HG03378 (cell line): ENCODE results near the gene TYSND1.
A peak's percentile ranks its signal among the peaks of the same experiment; 100 is the strongest.
"Not testable (repeated sequence)": the region's sequence is repeated elsewhere in the genome, so short reads cannot be mapped to it uniquely, and the experiment has no call there.

Experiments
- ATAC-seq: cut with Tn5 transposase; IDR thresholded peaks from one replicate; pipeline ENCODE4 v1.9.1; 2021; ENCODE audit warnings: mild to moderate bottlenecking, moderate library complexity; ENCODE audit not compliant: unreplicated experiment

The TYSND1 gene

GRCh38 chr10:70166394-70166793 is 19.9 kb upstream of the TYSND1 start:
- no peak for ATAC-seq

GRCh38 chr10:70164163-70164562 is 17.7 kb upstream of the TYSND1 start:
- ATAC-seq: no peak

DNA sequence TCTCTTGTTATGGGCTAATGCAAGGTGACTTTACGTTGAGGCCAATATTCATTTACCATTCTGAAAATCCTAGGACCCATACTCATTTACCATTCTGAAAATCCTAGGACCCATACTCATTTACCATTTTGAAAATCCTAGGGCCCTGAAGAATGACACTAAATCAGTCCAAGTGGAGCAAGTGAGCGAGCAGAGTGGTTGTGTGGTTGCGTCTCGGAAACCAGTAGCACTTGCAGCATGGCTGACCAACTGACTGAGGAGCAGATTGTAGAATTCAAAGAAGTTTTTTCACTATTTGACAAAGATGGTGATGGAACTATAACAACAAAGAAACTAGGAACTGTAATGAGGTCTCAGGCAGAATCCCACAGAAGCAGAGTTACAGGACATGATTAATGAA is 16.9 kb upstream of the TYSND1 start:
- ATAC-seq: no peak

- ATAC-seq: peak; percentile 77
These were observed 16.3 kb upstream of the TYSND1 start for GRCh38 chr10:70162892-70163201.

GRCh38 chr10:70162151-70162891 is 15.8 kb upstream of the TYSND1 start:
- ATAC-seq: peak; percentile 30

GRCh38 chr10:70160798-70161197 is 14.3 kb upstream of the TYSND1 start:
- no peak for ATAC-seq

DNA sequence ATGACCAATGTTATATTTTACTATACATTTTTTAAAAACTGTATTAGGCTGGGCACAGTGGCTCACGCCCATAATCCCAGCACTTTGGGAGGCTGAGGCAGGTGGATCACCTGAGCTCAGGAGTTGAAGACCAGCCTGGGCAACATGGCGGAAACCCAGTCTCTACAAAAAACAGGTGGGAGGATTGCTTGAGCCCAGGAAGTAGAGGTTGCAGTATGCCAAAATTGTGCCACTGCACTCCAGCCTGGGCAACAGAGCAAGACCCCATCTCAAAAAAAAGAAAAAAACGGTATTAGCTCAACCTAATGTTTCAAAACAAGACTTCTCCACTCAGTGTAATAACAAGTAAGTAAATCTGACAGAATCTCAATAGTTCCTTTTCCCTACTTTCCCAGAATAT is 12.9 kb upstream of the TYSND1 start:
- ATAC-seq: not testable (repeated sequence)

DNA sequence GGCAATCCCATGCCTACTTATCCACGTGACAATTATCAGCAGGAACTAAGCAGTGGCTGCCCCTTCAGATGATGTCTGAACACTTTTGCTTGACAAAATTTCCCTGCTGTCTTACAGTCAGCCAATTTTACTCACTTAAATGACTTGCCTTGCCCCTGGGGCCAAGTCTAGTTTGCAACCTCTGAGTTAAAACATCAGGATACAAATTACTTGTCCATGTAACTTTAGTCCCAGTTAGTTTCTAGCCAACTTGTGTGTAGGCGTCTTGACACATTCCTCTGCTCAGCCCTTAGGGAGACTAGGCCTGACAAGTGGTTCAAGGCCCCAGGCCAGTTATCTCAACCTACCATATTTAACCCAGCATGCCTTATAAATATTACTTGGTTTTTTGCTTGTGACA is 11.6 kb upstream of the TYSND1 start:
- no peak for ATAC-seq

DNA sequence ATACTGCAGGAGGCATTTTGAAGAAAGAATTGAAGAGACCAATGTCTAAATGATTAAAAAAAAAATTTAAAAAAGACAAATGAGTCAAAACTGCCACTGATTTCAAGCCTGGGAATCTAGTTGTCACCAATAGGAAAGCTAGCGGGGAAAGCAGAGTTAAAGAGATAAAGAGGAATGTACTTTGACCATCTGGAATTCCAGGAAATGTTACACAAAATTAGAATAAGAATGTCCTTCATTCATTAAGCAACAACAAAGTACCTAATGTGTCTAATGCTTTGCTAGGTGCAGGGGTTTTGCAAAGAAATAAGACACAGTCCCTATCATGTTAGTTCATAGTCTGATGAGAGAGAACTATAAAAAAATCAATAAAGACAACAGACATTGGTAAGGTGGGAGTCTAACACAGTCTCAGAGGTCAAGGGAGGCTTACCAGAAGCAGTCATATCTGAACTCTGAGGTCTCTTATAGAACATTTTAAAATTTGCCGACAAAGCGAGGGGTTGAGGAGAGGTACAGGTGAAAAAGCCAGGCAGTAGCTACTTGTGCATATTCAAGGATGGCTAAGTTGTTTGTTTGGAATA is 8.8 kb upstream of the TYSND1 start:
- ATAC-seq: no peak

DNA sequence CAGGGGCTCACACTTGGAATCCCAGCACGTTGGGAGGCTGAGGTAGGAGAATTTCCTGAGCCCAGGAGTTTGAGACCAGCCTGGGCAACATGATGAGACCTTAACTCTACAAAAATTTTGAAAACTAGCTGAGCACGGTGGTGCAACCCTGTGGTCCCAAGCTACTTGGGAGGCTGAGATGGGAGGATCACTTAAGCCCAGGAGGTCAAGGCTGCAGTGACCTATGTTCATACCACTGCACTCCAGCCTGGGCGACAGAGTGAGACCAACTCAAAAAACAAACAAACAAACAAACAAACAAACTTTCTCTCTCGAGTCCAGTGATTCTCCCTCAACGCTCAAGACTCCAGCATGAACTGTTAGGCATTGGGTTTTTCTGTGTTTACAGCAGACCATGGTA is 2.0 kb upstream of the TYSND1 start:
- no peak for ATAC-seq

DNA sequence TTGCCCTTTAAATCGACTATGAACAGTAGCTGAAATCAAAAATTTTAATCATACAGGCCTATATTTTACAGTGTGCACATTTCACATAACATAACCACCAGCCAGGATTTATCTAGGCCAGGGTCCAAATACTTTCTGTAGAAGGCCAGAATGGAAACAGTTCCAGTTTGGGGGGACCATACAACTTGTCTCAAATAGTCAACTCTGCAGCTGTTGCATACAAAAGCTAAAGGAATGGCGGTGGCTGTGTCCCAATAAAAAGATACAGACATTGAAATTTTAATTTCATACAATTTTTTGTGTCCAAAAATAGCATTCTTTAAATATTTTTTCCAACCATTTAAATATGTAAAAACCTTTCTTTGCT is 742 bp upstream of the TYSND1 start:
- no peak for ATAC-seq

DNA sequence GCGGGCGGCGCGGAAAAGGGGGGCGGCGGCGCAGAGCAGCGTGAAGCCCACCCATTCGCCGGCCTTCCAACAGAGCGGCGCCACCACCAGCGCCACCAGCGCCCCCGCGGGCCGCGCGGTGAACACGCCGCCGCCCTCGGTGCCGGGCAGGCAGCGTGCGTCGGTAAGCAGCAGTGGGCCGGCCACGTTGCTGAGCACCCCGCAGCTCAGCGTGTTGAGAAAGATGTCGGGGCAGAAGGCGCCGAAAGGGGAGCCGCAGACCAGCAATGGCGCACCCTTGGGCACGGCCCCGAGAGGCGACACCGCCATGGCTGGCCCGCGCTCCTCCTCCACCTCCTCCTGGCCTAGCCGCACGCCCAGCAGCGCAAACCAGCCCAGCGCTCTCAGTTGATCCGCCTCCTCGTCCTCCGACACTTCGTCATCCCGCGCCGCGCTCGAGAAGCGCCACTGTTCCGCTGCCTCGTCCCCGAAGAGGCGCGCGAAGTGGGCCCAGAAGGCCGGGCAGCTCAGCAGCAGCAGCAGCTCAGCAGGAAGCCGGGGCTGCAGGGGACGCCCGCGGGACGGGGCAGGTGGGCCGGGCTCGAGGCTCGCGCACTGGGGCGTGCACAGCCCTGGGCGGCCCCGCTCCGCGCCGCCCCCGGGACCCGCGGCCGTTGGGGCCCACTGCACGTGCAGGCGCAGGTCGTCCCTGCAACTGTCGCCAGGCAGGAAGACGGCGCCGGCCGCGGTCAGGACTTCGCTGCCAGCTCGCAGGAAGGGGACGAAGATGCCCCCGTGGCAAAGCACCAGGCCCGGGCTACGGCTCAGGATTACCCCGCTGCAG is 623 bp downstream of the TYSND1 start:
- ATAC-seq: peak; percentile 35

DNA sequence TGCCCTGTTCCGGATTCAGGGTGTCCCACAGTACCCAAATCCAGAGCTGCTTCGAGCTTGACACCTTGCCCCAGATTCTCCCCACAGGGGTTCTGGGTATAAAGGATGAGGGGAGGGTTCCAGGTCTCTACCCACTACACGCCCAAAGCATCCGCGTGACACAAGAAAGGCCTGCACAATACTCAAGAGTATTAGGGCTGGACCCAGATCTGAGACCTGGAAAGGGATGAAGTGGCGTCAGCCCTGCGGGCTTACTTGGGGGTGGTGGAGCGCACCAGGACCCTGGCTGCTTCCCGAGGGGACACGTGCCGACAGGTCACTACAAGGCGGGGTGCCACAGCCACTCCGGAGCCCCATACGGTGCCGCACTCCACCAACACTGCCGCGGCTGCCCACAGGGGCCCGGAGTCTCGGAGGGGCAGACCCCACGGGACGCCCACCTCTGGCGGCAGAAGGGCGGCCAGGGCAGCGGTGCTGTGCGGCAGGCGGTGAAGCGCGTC is 1.3 kb downstream of the TYSND1 start:
- no peak for ATAC-seq

DNA sequence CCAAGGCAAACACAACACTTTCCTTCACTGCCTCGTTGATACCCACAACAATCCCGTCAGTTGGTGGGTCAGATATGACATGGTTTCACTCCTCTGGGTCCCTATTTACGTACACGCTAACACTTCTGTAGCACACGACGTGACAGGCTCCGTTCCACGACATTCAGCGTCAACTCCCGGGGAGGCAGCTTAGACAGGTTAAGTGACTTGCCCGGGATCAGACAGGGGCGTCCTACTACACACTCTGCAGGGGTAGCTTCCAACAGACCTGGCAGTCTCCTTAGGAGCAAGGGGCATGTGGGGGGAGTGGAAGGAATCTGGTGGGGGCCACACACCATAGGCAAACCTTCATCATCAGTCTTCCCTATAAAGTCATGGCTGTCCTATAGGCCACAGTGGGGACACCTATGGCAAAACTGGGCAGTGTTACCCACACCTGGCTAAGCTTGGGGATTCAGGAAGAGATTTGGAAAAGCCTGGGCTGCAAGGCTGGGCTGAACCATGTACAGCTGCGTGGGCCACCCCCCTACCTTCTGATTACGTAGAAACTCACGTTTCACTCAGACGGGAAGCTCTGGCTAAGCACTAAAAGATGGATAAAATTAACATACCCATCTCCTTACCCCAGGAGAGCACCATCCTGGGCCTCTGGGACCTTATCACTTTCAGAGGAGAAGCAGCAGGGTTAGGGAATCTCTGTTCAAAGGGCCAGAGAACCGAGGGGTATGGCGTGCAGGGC is 2.0 kb downstream of the TYSND1 start:
- no peak for ATAC-seq

DNA sequence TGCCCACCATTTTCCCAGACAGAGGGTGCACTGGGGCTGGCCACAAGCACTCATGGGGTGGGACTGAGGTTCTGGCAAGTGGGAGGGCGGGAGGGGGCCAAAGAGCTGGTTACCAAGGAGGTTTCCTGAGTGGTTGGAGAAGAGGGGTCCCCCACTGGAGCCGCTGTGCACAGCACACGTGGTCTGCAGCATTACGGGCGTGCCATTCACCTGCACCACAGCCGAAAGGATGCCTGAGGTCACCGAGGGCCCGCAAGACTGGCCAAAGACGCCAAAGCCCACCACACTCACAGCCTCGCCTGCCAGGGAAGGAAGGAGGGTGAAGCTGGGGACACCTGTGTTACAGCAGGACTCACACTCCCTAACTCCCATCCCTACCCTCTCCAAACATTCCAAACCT is 3.9 kb downstream of the TYSND1 start:
- ATAC-seq: no peak

- ATAC-seq: no peak
These were observed 6.2 kb downstream of the TYSND1 start for GRCh38 chr10:70140297-70140696.

GRCh38 chr10:70139997-70140250 is 6.6 kb downstream of the TYSND1 start:
- no peak for ATAC-seq

GRCh38 chr10:70139151-70139996 is 7.1 kb downstream of the TYSND1 start:
- no peak for ATAC-seq

- ATAC-seq: no peak
These were observed 8.3 kb downstream of the TYSND1 start for GRCh38 chr10:70137927-70138883.

- ATAC-seq: no peak
These were observed 9.4 kb downstream of the TYSND1 start for GRCh38 chr10:70137135-70137534.
